ENCODE measurements around the gene INTS11. TPM values are rescaled to one million over a fixed set of nuclear protein-coding genes. Genes with fewer than 3 reads are reported as not detected.

Gene INTS11
- total and polyA plus RNA-seq, 9 of the 15 experiments (the other 6 are each of a cell fraction or from before 2014, with no cell fraction given), result 3.6 to 183 (median 110) TPM

GRCh38 chr1:1308756-1309250 is 15.7 kb downstream of the INTS11 start:
- Histone ChIP-seq H3K27me3 (ENCODE audit: control insufficient read depth in 2 of 2, insufficient read depth in 2 of 2, low read length in 2 of 2) (no peaks in the 10 kb centered on the region), H3K9me1 (ENCODE audit: control insufficient read depth, insufficient read depth, low read length) (peaks cover 5% of the 10 kb centered on the region), H3K4me1 (replicated peaks in 1 of 2; ENCODE audit: control insufficient read depth in 2 of 2, insufficient read depth in 2 of 2, low read length in 2 of 2) (peaks cover 40 to 97% of the 10 kb centered on the region in 2 experiments), H3K9ac (ENCODE audit: insufficient read depth in 1 of 2, low read depth in 2 of 2, low read length in 2 of 2) (peak overlapping the region; percentile 87 to 97), H3K4me2 (ENCODE audit: insufficient read depth, low read length) (peak overlapping the region; percentile 88), H2AFZ (ENCODE audit: low read depth, low read length) (peak overlapping the region; percentile 68), H3K27ac (ENCODE audit: extremely low read depth, low read depth, low read length) (peak overlapping the region; percentile 96), H3K9me3 (replicated peaks; ENCODE audit: control insufficient read depth, insufficient read depth, low read depth, low read length) (no peaks in the 10 kb centered on the region), H3K79me2 (ENCODE audit: control insufficient read depth, insufficient read depth, low read length) (peaks cover 54% of the 10 kb centered on the region), H4K20me1 (replicated peaks; ENCODE audit: control insufficient read depth, insufficient read depth, low read length) (peaks cover 23% of the 10 kb centered on the region), H3K4me3 (peak overlapping the region; percentile 94), H3K36me3 (ENCODE audit: control insufficient read depth, insufficient read depth, low read length) (peaks cover 47% of the 10 kb centered on the region)
- TSS peak; percentile 67 for BruUV-seq (replicated peaks)
- ATAC-seq (peak; percentile 2), DNase-seq (ENCODE audit: extremely low read depth in 1 of 4, low spot score in 3 of 4) (peak in 2 of 4 experiments; percentile 56 to 61), FAIRE-seq (no peak)
- CTCF ChIA-PET (ENCODE audit: low intra/inter-chr PET ratio), result no interaction called here
- WGBS (ENCODE audit: insufficient coverage, low coverage, missing lambda C conversion rate), result under 1% methylated on average over 43 of the region's 66 CpGs
- POLR2A ChIA-PET, result interaction anchor here (0.9 to 1.3 kb wide), 4 partner anchors 17 to 197 kb away, joined by 3 to 4 read pairs (median 3); no protein-coding TSS in a partner anchor
- intact Hi-C loops (cut with micrococcal nuclease) (loop anchor here (2.0 to 10.0 kb wide), 3 partner anchors 16 to 916 kb away; partner anchors contain the start of genes AURKAIP1, CPTP, INTS11 and SKI), in situ Hi-C loops (cut with MboI) (no loop called here)
- peak; percentile 11; the same call in 1 of the 2 replicates for TF ChIP-seq E2F4 (CRISPR knock-in tag; IDR thresholded peaks at IDR 0.05; ENCODE audit: low read depth)
- peak; percentile 58 for TF ChIP-seq FOXP1 (CRISPR knock-in tag; IDR thresholded peaks at IDR 0.05)
- peak in 1 of 2 experiments; percentile 74; a peak in 1 of 4 replicates for TF ChIP-seq UBTF (IDR thresholded peaks at IDR 0.05; ENCODE audit: borderline replicate concordance in 1 of 2, low read depth in 2 of 2, low read length in 2 of 2)
- peak; percentile 6 for TF ChIP-seq PRPF4 (IDR thresholded peaks at IDR 0.05; ENCODE audit: insufficient read depth, low read depth, low read length, poor library complexity, severe bottlenecking)
- TF ChIP-seq CBFA2T3 (IDR thresholded peaks at IDR 0.05), result no peak
- 0 out of 2 replicates have a peak, but pooled peaks have one; percentile 41 for TF ChIP-seq ZNF282 (CRISPR knock-in tag; IDR thresholded peaks at IDR 0.05)
- TF ChIP-seq E2F6 (IDR thresholded peaks at IDR 0.05; ENCODE audit: borderline replicate concordance in 1 of 2, extremely low read depth in 1 of 2, insufficient read depth in 1 of 2, insufficient read length in 1 of 2, low read depth in 1 of 2, low read length in 1 of 2, poor library complexity in 1 of 2, severe bottlenecking in 1 of 2), result peak in 1 of 2 experiments; percentile 47
- TF ChIP-seq SIN3A (IDR thresholded peaks at IDR 0.05; ENCODE audit: borderline replicate concordance in 2 of 2, control insufficient read depth in 1 of 2, low read depth in 2 of 2, low read length in 2 of 2), result peak; percentile 20 to 84; a peak in 1 of 4 replicates
- TF ChIP-seq CREB1 (IDR thresholded peaks at IDR 0.05), result no peak
- peak; percentile 6; the same call in 1 of the 2 replicates for TF ChIP-seq CREB1 (CRISPR knock-in tag; IDR thresholded peaks at IDR 0.05)
- TF ChIP-seq E2F5 (CRISPR knock-in tag; IDR thresholded peaks at IDR 0.05), result no peak
- TF ChIP-seq ZNF316 (IDR thresholded peaks at IDR 0.05), result no peak
- TF ChIP-seq IFI16 (CRISPR knock-in tag; IDR thresholded peaks at IDR 0.05), result no peak
- TF ChIP-seq IRF2 (CRISPR knock-in tag; IDR thresholded peaks at IDR 0.05), result peak; percentile 74; the same call in 1 of the 2 replicates
- TF ChIP-seq EZH2 (IDR thresholded peaks at IDR 0.05; ENCODE audit: borderline replicate concordance, low read depth, low read length), result no peak
- TF ChIP-seq RB1 (IDR thresholded peaks at IDR 0.05; ENCODE audit: low read depth), result peak; percentile 2

Measured in K562 (cell line).